GM12878 (cell line): Measurements from ENCODE around the gene USO1. TPM values are rescaled to one million over a fixed set of nuclear protein-coding genes. Genes with fewer than 3 reads are reported as not detected.

ENCODE experiments used
- ATAC-seq: fragments of 200-7000 bp; cut with Tn5 transposase; 3 replicates; pipeline ENCODE4 v1.9.1; 2020; ENCODE audit warnings: mild to moderate bottlenecking, moderate library complexity
- BruUV-seq: library from RNA; stranded (reverse); fragments of 400-500 nt; replicated peaks from 2 replicates; lab custom pipeline; 2021; lab: Mats Ljungman, UMichigan
- CTCF ChIA-PET: fragments of 300-600 bp; sonication (Branson Sonifier 250); formaldehyde crosslinking; extraction: SDS; loops from one replicate; lab custom pipeline; 2021; ENCODE audit warnings: inconsistent platforms; lab: Yijun Ruan, JAX
- POLR2A ChIA-PET: fragments of 350-600 bp; formaldehyde crosslinking; extraction: SDS; loops from one replicate; lab custom pipeline; 2021; ENCODE audit warnings: inconsistent platforms; lab: Charles Lee
- RAD21 ChIA-PET: fragments of 300-600 bp; sonication (Branson Sonifier 250); formaldehyde crosslinking; loops from one replicate; lab custom pipeline; 2023; ENCODE audit warnings: antibody characterized with exemption; ENCODE audit not compliant: unreplicated experiment; lab: Charles Lee
- SMC1A ChIA-PET: fragments of 300-600 bp; sonication (Branson Sonifier 250); formaldehyde crosslinking; loops from one replicate; lab custom pipeline; 2023; ENCODE audit not compliant: unreplicated experiment, uncharacterized antibody; lab: Charles Lee
- DNase-seq: peaks from one replicate; pipeline ENCODE4 v3.0.0-alpha.2; 2011; ENCODE audit warnings: low read depth, low spot score
- FAIRE-seq: peaks from 3 replicates; lab custom pipeline; 2011; peaks lifted over from hg19 to GRCh38; lab: Jason Lieb, UNC
- H2AFZ ChIP-seq: 2 replicates; pipeline ENCODE4 v1.6.0; 2011; ENCODE audit warnings: low read depth, low read length, control low read depth; ENCODE audit not compliant: control insufficient read depth
- H3K27ac ChIP-seq: 2 replicates; pipeline ENCODE4 v1.5.1; 2011; ENCODE audit warnings: control low read depth; ENCODE audit not compliant: control insufficient read depth, insufficient read depth
- H3K27me3 ChIP-seq, 2 experiments: replicated peaks in 1 of 2; 2 replicates each; pipeline versions ENCODE4 v1.6.0 to v1.6.1; 2011; ENCODE audit warnings: low read length in 1 of 2; ENCODE audit not compliant: control insufficient read depth in 2 of 2, insufficient read depth in 2 of 2
- H3K36me3 ChIP-seq, 2 experiments: 2 replicates each; pipeline ENCODE4 v1.5.1; 2011; ENCODE audit warnings: low read length in 1 of 2; ENCODE audit not compliant: control insufficient read depth in 2 of 2, insufficient read depth in 2 of 2
- H3K4me1 ChIP-seq: 2 replicates; pipeline ENCODE4 v1.6.1; 2011; ENCODE audit warnings: mild to moderate bottlenecking, low read length, moderate library complexity, mixed read lengths; ENCODE audit not compliant: control insufficient read depth, insufficient read depth
- H3K4me2 ChIP-seq: 2 replicates; pipeline ENCODE4 v1.6.0; 2011; ENCODE audit warnings: control low read depth; ENCODE audit not compliant: control insufficient read depth, insufficient read depth
- H3K4me3 ChIP-seq: fragments of 200-600 bp; sonication (generic); 2 replicates; pipeline ENCODE4 v1.5.1; 2016
- H3K79me2 ChIP-seq: 2 replicates; pipeline ENCODE4 v1.6.0; 2011; ENCODE audit warnings: low read length; ENCODE audit not compliant: control insufficient read depth, insufficient read depth
- H3K9ac ChIP-seq: 2 replicates; pipeline ENCODE4 v1.8.0; 2011; ENCODE audit warnings: low read length, control low read depth, mixed read lengths; ENCODE audit not compliant: control insufficient read depth, insufficient read depth
- H3K9me3 ChIP-seq: replicated peaks from 3 replicates; pipeline ENCODE4 v1.5.1; 2011; ENCODE audit warnings: mild to moderate bottlenecking, low read length; ENCODE audit not compliant: control insufficient read depth, insufficient read depth
- H4K20me1 ChIP-seq: 2 replicates; pipeline ENCODE4 v1.6.0; 2011; ENCODE audit not compliant: control insufficient read depth, insufficient read depth
- ATF3 ChIP-seq: IDR thresholded peaks from 2 replicates; pipeline ENCODE4 v1.6.1; 2011; ENCODE audit warnings: low read depth, mild to moderate bottlenecking, low read length, moderate library complexity, borderline replicate concordance; ENCODE audit errors: extremely low read depth
- ATF7 ChIP-seq: fragments of 450-650 bp; IDR thresholded peaks from 2 replicates; pipeline ENCODE4 v1.6.1; 2016; ENCODE audit warnings: low read depth, mild to moderate bottlenecking
- IKZF1 ChIP-seq: fragments of 450-650 bp; conservative IDR thresholded peaks from 2 replicates; pipeline ENCODE4 v1.6.1; 2017; ENCODE audit warnings: antibody characterized with exemption, mild to moderate bottlenecking
- LARP7 ChIP-seq: fragments of 450-650 bp; IDR thresholded peaks from 2 replicates; pipeline ENCODE4 v1.6.1; 2017; ENCODE audit warnings: mild to moderate bottlenecking
- NBN ChIP-seq: fragments of 450-650 bp; IDR thresholded peaks from 2 replicates; pipeline ENCODE4 v1.6.1; 2016
- POLR2AphosphoS2 ChIP-seq: IDR thresholded peaks from 2 replicates; pipeline ENCODE4 v1.6.1; 2011; ENCODE audit warnings: low read depth, mild to moderate bottlenecking, low read length, improper control_type of control experiment, moderate library complexity
- SREBF1 ChIP-seq: IDR thresholded peaks from 2 replicates; pipeline ENCODE4 v1.6.1; 2012; ENCODE audit warnings: mild to moderate bottlenecking, low read length
- SUZ12 ChIP-seq: fragments of 200-600 bp; sonication (generic); IDR thresholded peaks from one replicate; pipeline ENCODE4 v1.6.1; 2018; ENCODE audit warnings: antibody characterized with exemption, mild to moderate bottlenecking; ENCODE audit not compliant: unreplicated experiment
- TBL1XR1 ChIP-seq: IDR thresholded peaks from 2 replicates; pipeline ENCODE4 v1.6.1; 2012; ENCODE audit warnings: low read depth, low read length, improper control_type of control experiment
- WRNIP1 ChIP-seq: IDR thresholded peaks from 2 replicates; pipeline ENCODE4 v1.6.1; 2011; ENCODE audit warnings: low read depth, low read length, improper control_type of control experiment, borderline replicate concordance
- ZBED1 ChIP-seq: IDR thresholded peaks from 2 replicates; pipeline ENCODE4 v1.6.1; 2016; ENCODE audit warnings: borderline replicate concordance
- ZZZ3 ChIP-seq: IDR thresholded peaks from 2 replicates; pipeline ENCODE4 v1.6.1; 2011; ENCODE audit warnings: low read depth; ENCODE audit not compliant: control insufficient read depth, insufficient read length
- WGBS: methylation state at CpG from one replicate; pipeline ENCODE4 v1.1.6; 2016; ENCODE audit warnings: low lambda C conversion rate; ENCODE audit not compliant: insufficient replicate concordance, insufficient coverage; ENCODE audit errors: missing lambda C conversion rate; 5-methylcytosine and 5-hydroxymethylcytosine counted together
- in situ Hi-C: fragments of 300-500 bp; cut with MboI; formaldehyde crosslinking; loops from 9 replicates; pipeline ENCODE4 v1.14.3; 2018; ENCODE audit warnings: mixed read lengths
- intact Hi-C: fragments of 100-400 bp; cut with micrococcal nuclease; formaldehyde crosslinking; loops from one replicate; pipeline ENCODE4 v1.14.2; 2022; ENCODE audit not compliant: unreplicated experiment
- polyA plus RNA-seq, 11 experiments: library from polyadenylated mRNA; depleted of rRNA in 4 of 11; unstranded in 6 of 11; stranded (reverse) in 5 of 11; fragments of >200 nt; fragmentation: Nextera tagmentation in 4 of 11; fragmentation: Illumina TruSeq in 1 of 11; extraction: Ambion mirVana in 4 of 11; extraction: Trizol in 1 of 11; gene quantifications; 1 replicate in 1 of 11; 2 replicates in 10 of 11; pipeline versions ENCODE4 v1.2.1 to v1.2.3, GENCODE V29; 2011 to 2016; ENCODE audit warnings: inconsistent platforms in 2 of 11, missing spikeins in 2 of 11, low read depth in 1 of 11
- total RNA-seq, 4 experiments: library from RNA; depleted of rRNA in 3 of 4; stranded (reverse); fragments of >200 nt in 3 of 4; fragmentation: Illumina TruSeq in 1 of 4; extraction: Trizol in 1 of 4; gene quantifications; 2 replicates each; pipeline versions ENCODE4 v1.2.1 to v1.2.3, GENCODE V29; 2013 to 2021
- TF ChIP-seq, protein P1 (sequence below): fragments of 150-350 bp; IDR thresholded peaks from 2 replicates; pipeline ENCODE4 v1.6.1; 2014; ENCODE audit warnings: mild to moderate bottlenecking, low read depth, low read length
- TF ChIP-seq, protein P2 (sequence below): IDR thresholded peaks from 2 replicates; pipeline ENCODE4 v1.6.1; 2012; ENCODE audit warnings: mild to moderate bottlenecking, low read depth, low read length

USO1 gene
- total and polyA plus RNA-seq, 10 of the 15 experiments (the other 5 are each of a cell fraction or from before 2014, with no cell fraction given), result 19.4 to 79.7 (median 59.6) TPM

DNA sequence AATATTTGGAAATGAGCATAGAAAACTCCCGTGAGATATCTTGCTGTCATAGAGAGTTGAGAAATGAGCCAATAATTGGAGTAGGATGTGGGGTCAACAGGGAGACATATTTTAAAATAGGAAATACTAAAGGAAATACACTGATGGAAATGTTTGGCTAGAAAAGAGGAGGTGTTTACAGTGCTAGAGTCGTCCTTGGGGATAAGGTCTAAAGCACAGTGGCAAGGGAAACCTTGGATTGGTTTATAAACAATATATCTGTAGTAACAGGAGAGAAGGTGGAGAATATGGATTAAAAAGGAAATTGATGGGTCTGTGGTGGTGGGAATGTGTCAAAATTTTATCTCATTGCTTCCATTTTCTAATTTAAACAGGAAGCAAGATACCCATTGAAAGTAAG, 95.8 kb downstream of the USO1 start:
- H3K4me3 ChIP-seq, result no peak overlapping the region
- in situ Hi-C loops, result no loop called here
- intact Hi-C loops, result no loop called here
- CTCF ChIA-PET, result no interaction called here
- TF ChIP-seq WRNIP1 (no peak), ZBED1 (no peak), TBL1XR1 (no peak), ATF7 (no peak), POLR2AphosphoS2 (no peak), LARP7 (no peak), SUZ12 (no peak), IKZF1 (no peak), ATF3 (no peak), NBN (no peak), ZZZ3 (no peak), SREBF1 (no peak)
- TF ChIP-seq, protein P1, sequence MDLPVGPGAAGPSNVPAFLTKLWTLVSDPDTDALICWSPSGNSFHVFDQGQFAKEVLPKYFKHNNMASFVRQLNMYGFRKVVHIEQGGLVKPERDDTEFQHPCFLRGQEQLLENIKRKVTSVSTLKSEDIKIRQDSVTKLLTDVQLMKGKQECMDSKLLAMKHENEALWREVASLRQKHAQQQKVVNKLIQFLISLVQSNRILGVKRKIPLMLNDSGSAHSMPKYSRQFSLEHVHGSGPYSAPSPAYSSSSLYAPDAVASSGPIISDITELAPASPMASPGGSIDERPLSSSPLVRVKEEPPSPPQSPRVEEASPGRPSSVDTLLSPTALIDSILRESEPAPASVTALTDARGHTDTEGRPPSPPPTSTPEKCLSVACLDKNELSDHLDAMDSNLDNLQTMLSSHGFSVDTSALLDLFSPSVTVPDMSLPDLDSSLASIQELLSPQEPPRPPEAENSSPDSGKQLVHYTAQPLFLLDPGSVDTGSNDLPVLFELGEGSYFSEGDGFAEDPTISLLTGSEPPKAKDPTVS, result no peak
- TF ChIP-seq, protein P2, sequence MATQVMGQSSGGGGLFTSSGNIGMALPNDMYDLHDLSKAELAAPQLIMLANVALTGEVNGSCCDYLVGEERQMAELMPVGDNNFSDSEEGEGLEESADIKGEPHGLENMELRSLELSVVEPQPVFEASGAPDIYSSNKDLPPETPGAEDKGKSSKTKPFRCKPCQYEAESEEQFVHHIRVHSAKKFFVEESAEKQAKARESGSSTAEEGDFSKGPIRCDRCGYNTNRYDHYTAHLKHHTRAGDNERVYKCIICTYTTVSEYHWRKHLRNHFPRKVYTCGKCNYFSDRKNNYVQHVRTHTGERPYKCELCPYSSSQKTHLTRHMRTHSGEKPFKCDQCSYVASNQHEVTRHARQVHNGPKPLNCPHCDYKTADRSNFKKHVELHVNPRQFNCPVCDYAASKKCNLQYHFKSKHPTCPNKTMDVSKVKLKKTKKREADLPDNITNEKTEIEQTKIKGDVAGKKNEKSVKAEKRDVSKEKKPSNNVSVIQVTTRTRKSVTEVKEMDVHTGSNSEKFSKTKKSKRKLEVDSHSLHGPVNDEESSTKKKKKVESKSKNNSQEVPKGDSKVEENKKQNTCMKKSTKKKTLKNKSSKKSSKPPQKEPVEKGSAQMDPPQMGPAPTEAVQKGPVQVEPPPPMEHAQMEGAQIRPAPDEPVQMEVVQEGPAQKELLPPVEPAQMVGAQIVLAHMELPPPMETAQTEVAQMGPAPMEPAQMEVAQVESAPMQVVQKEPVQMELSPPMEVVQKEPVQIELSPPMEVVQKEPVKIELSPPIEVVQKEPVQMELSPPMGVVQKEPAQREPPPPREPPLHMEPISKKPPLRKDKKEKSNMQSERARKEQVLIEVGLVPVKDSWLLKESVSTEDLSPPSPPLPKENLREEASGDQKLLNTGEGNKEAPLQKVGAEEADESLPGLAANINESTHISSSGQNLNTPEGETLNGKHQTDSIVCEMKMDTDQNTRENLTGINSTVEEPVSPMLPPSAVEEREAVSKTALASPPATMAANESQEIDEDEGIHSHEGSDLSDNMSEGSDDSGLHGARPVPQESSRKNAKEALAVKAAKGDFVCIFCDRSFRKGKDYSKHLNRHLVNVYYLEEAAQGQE, result no peak
- TF ChIP-seq, all 136 proteins: peak for 0
- ATAC-seq (no peak), FAIRE-seq (no peak), DNase-seq (no peak)
- H3K4me1 ChIP-seq, result no peaks in the 10 kb centered on the region
- RAD21 ChIA-PET, result no interaction called here
- POLR2A ChIA-PET, result no interaction called here
- no peaks in the 10 kb centered on the region for H3K27me3 ChIP-seq
- no peak overlapping the region for H3K27ac ChIP-seq
- no peaks in the 10 kb centered on the region for H4K20me1 ChIP-seq
- no TSS peak for BruUV-seq
- WGBS, result 92% methylated on average over 2 of the region's 2 CpGs
- no peak overlapping the region for H3K4me2 ChIP-seq
- no peaks in the 10 kb centered on the region for H3K79me2 ChIP-seq
- SMC1A ChIA-PET, result no interaction called here
- H3K36me3 ChIP-seq, result peaks cover 0 to 2% of the 10 kb centered on the region in 2 experiments; a peak in 1 of 4 replicates
- no peak overlapping the region for H3K9ac ChIP-seq
- H3K9me3 ChIP-seq, result no peaks in the 10 kb centered on the region
- H2AFZ ChIP-seq, result no peak overlapping the region
